Loucy (cell line): ENCODE data around the gene CPA2.
"Not testable (repeated sequence)": the region's sequence is repeated elsewhere in the genome, so short reads cannot be mapped to it uniquely, and the experiment has no call there.

ENCODE experiments used
- H2AFZ ChIP-seq: fragments of 200-600 bp; sonication (generic); 2 replicates; pipeline ENCODE4 v1.6.0; 2016; ENCODE audit warnings: antibody characterized with exemption, mild to moderate bottlenecking, low read length, moderate library complexity
- H3F3A ChIP-seq: fragments of 200-600 bp; 2 replicates; pipeline ENCODE4 v1.6.0; 2016; ENCODE audit warnings: antibody characterized with exemption, low read depth, mild to moderate bottlenecking
- H3K27me3 ChIP-seq: fragments of 200-600 bp; sonication (generic); 2 replicates; pipeline ENCODE4 v1.6.1; 2014; ENCODE audit warnings: low read length, mild to moderate bottlenecking; ENCODE audit not compliant: insufficient read depth, poor library complexity, severe bottlenecking
- H3K36me3 ChIP-seq: fragments of 200-600 bp; sonication (generic); 2 replicates; pipeline ENCODE4 v1.6.1; 2016; ENCODE audit warnings: low read length; ENCODE audit not compliant: insufficient read depth
- H3K4me1 ChIP-seq: fragments of 200-600 bp; sonication (generic); 2 replicates; pipeline ENCODE4 v1.5.1; 2014; ENCODE audit warnings: low read length, mild to moderate bottlenecking; ENCODE audit not compliant: insufficient read depth, poor library complexity, severe bottlenecking
- H3K4me2 ChIP-seq: fragments of 200-600 bp; sonication (generic); 2 replicates; pipeline ENCODE4 v1.6.0; 2014; ENCODE audit warnings: antibody characterized with exemption, low read length, low read depth, mild to moderate bottlenecking; ENCODE audit not compliant: poor library complexity, severe bottlenecking
- H3K4me3 ChIP-seq: fragments of 200-600 bp; sonication (generic); 2 replicates; pipeline ENCODE4 v1.5.1; 2014; ENCODE audit warnings: low read length, mild to moderate bottlenecking, mixed read lengths; ENCODE audit not compliant: poor library complexity, severe bottlenecking
- H3K79me2 ChIP-seq: fragments of 200-600 bp; sonication (generic); 2 replicates; pipeline ENCODE4 v1.6.1; 2014; ENCODE audit warnings: low read length; ENCODE audit not compliant: insufficient read depth
- H3K9ac ChIP-seq: fragments of 200-600 bp; sonication (generic); 2 replicates; pipeline ENCODE4 v1.6.0; 2014; ENCODE audit warnings: mild to moderate bottlenecking, low read depth, low read length, moderate library complexity; ENCODE audit not compliant: poor library complexity, severe bottlenecking
- H3K9me2 ChIP-seq: fragments of 200-600 bp; sonication (generic); replicated peaks from 2 replicates; pipeline ENCODE4 v1.6.1; 2016; ENCODE audit warnings: low read depth, low read length, mixed read lengths
- H3K9me3 ChIP-seq: fragments of 200-600 bp; sonication (generic); 2 replicates; pipeline ENCODE4 v1.6.1; 2014; ENCODE audit warnings: mild to moderate bottlenecking, antibody characterized with exemption, low read length, low read depth; ENCODE audit not compliant: insufficient read depth
- H4K20me1 ChIP-seq: fragments of 200-600 bp; sonication (generic); 2 replicates; pipeline ENCODE4 v1.6.0; 2014; ENCODE audit warnings: antibody characterized with exemption, low read length, mild to moderate bottlenecking; ENCODE audit not compliant: insufficient read depth, poor library complexity, severe bottlenecking
- EZH2phosphoT487 ChIP-seq: fragments of 200-600 bp; IDR thresholded peaks from 2 replicates; pipeline ENCODE4 v1.6.1; 2018; ENCODE audit warnings: antibody characterized with exemption, mild to moderate bottlenecking, moderate library complexity, borderline replicate concordance
- TF ChIP-seq, protein P1 (sequence below): fragments of 200-600 bp; sonication (generic); conservative IDR thresholded peaks from 2 replicates; pipeline ENCODE4 v1.5.1; 2014; ENCODE audit warnings: mild to moderate bottlenecking, antibody characterized with exemption, low read length

The CPA2 gene

DNA sequence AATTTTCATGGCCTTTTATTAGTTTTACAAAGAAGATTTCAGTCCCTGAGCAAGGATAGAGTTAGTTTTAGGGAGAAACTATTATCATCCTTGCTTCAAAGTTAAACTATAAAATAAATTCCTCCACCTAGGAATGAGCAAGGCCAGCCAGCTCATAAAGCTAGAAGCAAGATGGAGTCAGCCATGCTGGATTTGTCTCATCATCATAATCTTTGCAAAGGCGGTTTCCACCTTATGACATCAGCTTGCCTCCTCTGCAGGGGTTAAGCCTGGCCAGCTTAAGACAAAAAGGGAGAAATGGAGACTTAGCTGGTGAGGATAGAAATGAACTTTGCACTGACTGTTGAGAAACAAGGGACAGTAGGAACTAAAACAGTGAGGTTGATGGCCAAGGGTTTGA lies 40.3 kb upstream of the CPA2 start:
- no peaks in the 10 kb centered on the region for H3K9me3 ChIP-seq
- H3K36me3 ChIP-seq: no peaks in the 10 kb centered on the region
- no peak overlapping the region for H2AFZ ChIP-seq
- H3K4me1 ChIP-seq: no peaks in the 10 kb centered on the region
- no peaks in the 10 kb centered on the region for H3K27me3 ChIP-seq
- no peak overlapping the region for H3K4me3 ChIP-seq
- TF ChIP-seq EZH2phosphoT487: no peak
- TF ChIP-seq, protein P1, sequence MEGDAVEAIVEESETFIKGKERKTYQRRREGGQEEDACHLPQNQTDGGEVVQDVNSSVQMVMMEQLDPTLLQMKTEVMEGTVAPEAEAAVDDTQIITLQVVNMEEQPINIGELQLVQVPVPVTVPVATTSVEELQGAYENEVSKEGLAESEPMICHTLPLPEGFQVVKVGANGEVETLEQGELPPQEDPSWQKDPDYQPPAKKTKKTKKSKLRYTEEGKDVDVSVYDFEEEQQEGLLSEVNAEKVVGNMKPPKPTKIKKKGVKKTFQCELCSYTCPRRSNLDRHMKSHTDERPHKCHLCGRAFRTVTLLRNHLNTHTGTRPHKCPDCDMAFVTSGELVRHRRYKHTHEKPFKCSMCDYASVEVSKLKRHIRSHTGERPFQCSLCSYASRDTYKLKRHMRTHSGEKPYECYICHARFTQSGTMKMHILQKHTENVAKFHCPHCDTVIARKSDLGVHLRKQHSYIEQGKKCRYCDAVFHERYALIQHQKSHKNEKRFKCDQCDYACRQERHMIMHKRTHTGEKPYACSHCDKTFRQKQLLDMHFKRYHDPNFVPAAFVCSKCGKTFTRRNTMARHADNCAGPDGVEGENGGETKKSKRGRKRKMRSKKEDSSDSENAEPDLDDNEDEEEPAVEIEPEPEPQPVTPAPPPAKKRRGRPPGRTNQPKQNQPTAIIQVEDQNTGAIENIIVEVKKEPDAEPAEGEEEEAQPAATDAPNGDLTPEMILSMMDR: no peak
- no peaks in the 10 kb centered on the region for H3K9me2 ChIP-seq
- no peaks in the 10 kb centered on the region for H3F3A ChIP-seq
- H3K4me2 ChIP-seq: no peak overlapping the region
- H3K9ac ChIP-seq: no peak overlapping the region
- H3K79me2 ChIP-seq: no peaks in the 10 kb centered on the region
- no peaks in the 10 kb centered on the region for H4K20me1 ChIP-seq

DNA sequence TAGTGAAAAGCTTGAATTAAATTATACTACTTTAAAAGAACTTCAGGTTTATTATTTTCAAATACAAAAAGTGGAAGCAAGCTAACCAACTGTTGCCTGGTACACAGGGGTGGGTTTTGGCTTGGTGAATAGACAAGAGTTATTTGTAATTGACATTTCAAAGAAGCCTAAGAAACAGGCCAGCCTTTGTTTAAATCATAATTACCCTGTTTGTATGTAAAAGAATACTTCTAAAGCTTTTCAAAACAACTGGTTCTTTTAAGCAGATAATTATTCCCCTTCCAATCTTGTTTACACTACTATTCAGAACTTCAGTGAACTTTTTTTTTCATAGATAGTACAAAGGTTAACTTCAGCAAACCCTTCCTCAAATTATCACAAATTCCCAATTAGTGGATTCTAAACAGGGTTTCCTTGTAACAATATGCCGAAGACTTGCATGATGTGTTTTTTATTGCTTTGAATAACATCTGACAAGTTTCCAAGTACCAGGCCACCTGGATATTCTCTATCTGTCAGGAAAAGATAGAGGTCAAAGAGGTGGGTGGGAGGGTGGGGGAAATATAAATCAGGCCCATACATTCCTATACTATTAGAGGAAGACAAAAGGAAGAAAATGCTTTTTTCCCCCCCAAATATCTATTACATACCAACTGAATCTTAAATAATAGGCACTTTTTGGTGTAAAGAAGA lies 38.6 kb upstream of the CPA2 start:
- no peaks in the 10 kb centered on the region for H3K9me2 ChIP-seq
- TF ChIP-seq EZH2phosphoT487: no peak
- TF ChIP-seq, protein P1: no peak
- H2AFZ ChIP-seq: no peak overlapping the region
- no peaks in the 10 kb centered on the region for H3K4me1 ChIP-seq
- H3K36me3 ChIP-seq: no peaks in the 10 kb centered on the region
- no peak overlapping the region for H3K9ac ChIP-seq
- no peaks in the 10 kb centered on the region for H3K27me3 ChIP-seq
- H4K20me1 ChIP-seq: no peaks in the 10 kb centered on the region
- H3K9me3 ChIP-seq: no peaks in the 10 kb centered on the region
- no peaks in the 10 kb centered on the region for H3K79me2 ChIP-seq
- no peak overlapping the region for H3K4me3 ChIP-seq
- no peak overlapping the region for H3K4me2 ChIP-seq
- no peaks in the 10 kb centered on the region for H3F3A ChIP-seq

DNA sequence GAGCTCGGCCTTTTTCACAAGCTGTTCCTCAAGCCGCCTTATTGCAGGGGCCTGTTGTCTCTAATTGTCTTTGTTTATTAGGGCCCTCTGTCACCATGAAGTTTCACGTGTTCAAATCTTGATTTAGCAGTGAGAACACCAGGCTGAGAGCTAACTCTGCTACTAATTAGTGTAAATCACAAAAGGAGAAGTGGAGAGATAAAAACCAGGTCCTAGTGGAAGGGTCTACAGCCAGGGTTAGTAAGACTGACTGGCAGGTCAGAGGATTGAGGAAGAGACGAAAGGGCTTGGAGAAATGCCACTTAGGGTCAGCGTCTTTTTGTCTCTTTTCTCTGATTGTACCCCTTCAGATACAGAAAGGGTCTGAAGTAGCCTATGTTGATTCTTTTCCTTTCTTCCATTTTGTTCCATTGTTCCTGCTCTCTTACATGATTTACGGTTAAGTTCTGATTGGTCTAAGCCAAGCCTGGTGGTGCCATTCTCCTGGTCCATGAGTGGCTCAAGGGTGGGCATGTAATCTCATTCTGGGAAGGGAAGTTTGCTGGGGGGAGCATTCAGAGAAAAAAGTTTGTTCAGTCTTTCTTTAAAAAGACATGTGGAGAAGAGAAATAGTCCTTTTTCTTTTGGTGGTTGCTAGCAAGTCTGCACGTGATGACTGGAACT lies 37.7 kb upstream of the CPA2 start:
- Histone ChIP-seq H3K79me2 (no peaks in the 10 kb centered on the region), H3K36me3 (no peaks in the 10 kb centered on the region), H3K4me1 (no peaks in the 10 kb centered on the region), H3K9me3 (no peaks in the 10 kb centered on the region), H2AFZ (no peak overlapping the region), H3K9me2 (no peaks in the 10 kb centered on the region), H3K4me3 (no peak overlapping the region), H3K9ac (no peak overlapping the region), H3F3A (no peaks in the 10 kb centered on the region), H3K27me3 (no peaks in the 10 kb centered on the region), H3K4me2 (no peak overlapping the region), H4K20me1 (no peaks in the 10 kb centered on the region)
- TF ChIP-seq EZH2phosphoT487: no peak
- TF ChIP-seq, protein P1: no peak

DNA sequence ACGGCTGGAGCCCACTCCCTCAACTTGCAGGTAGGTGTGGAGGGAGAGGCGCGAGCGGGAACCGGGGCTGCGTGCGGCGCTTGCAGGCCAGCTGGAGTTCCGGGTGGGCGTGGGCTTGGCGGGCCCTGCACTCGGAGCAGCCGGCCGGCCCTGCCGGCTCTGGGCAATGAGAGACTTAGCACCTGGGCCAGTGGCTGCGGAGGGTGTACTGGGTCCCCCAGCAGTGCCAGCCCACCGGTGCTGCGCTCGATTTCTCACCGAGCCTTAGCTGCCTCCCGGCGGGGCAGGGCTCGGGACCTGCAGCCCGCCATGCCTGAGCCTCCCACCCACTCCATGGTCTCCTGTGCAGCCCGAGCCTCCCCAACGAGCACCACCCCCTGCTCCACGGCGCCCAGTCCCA lies 36.7 kb upstream of the CPA2 start:
- not testable (repeated sequence) for H2AFZ ChIP-seq, H3K9ac ChIP-seq, H3F3A ChIP-seq, H3K9me3 ChIP-seq, H3K4me2 ChIP-seq, H3K4me3 ChIP-seq, H3K9me2 ChIP-seq, H3K36me3 ChIP-seq, H3K79me2 ChIP-seq, H3K27me3 ChIP-seq, H4K20me1 ChIP-seq, H3K4me1 ChIP-seq
